C4-2B (cell line): ENCODE results near the gene RTL9.

Experiments used
- CTCF ChIP-seq: fragments of 450-650 bp; conservative IDR thresholded peaks from 2 replicates; pipeline ENCODE4 v1.5.1; 2017; ENCODE audit warnings: mild to moderate bottlenecking
- ZFX ChIP-seq: fragments of 450-650 bp; IDR thresholded peaks from 2 replicates; pipeline ENCODE4 v1.6.1; 2017

GRCh38 chrX:110316351-110317060 is 42.1 kb upstream of the RTL9 start:
- TF ChIP-seq CTCF (no peak), ZFX (no peak)
